CD1c-positive myeloid dendritic cell (primary cell): ENCODE data around the gene RASAL3.
"Not testable (repeated sequence)": the region's sequence is repeated elsewhere in the genome, so short reads cannot be mapped to it uniquely, and the experiment has no call there.

Experiments
- DNase-seq: peaks from one replicate; pipeline ENCODE4 v3.0.0-alpha.2; 2016; ENCODE audit errors: extremely low spot score

RASAL3 gene

GRCh38 chr19:15421136-15421695 is 43.1 kb downstream of the RASAL3 start:
- no peak for DNase-seq

GRCh38 chr19:15419413-15420025 is 44.8 kb downstream of the RASAL3 start:
- no peak for DNase-seq

- DNase-seq: peak; percentile 99
These were observed 45.5 kb downstream of the RASAL3 start, which contains the start of gene AKAP8L for GRCh38 chr19:15418579-15419412. AKAP8L (minus strand) TSS chr19:15418988; CDS start chr19:15418923, 65 bp downstream.

- DNase-seq: no peak
These were observed 46.1 kb downstream of the RASAL3 start for GRCh38 chr19:15418231-15418578.

GRCh38 chr19:15417699-15418098 is 46.6 kb downstream of the RASAL3 start:
- no peak for DNase-seq

GRCh38 chr19:15412832-15413231 is 51.5 kb downstream of the RASAL3 start:
- DNase-seq: no peak

- DNase-seq: not testable (repeated sequence)
These were observed 53.0 kb downstream of the RASAL3 start for GRCh38 chr19:15411351-15411750.

- no peak for DNase-seq
These were observed 59.5 kb downstream of the RASAL3 start for GRCh38 chr19:15404780-15405211.

- no peak for DNase-seq
These were observed 60.1 kb downstream of the RASAL3 start for GRCh38 chr19:15404097-15404779.

GRCh38 chr19:15403151-15403531 is 61.2 kb downstream of the RASAL3 start:
- DNase-seq: no peak

GRCh38 chr19:15402411-15403150 is 61.8 kb downstream of the RASAL3 start:
- no peak for DNase-seq
